ENCODE measurements around the gene RNF212B. TPM values are rescaled to one million over a fixed set of nuclear protein-coding genes. Genes with fewer than 3 reads are reported as not detected.

RNF212B gene
- total and polyA plus RNA-seq, 2 of the 13 experiments (the other 11 are each of a cell fraction or from before 2014, with no cell fraction given): 0.05 TPM; not detected in 1

DNA sequence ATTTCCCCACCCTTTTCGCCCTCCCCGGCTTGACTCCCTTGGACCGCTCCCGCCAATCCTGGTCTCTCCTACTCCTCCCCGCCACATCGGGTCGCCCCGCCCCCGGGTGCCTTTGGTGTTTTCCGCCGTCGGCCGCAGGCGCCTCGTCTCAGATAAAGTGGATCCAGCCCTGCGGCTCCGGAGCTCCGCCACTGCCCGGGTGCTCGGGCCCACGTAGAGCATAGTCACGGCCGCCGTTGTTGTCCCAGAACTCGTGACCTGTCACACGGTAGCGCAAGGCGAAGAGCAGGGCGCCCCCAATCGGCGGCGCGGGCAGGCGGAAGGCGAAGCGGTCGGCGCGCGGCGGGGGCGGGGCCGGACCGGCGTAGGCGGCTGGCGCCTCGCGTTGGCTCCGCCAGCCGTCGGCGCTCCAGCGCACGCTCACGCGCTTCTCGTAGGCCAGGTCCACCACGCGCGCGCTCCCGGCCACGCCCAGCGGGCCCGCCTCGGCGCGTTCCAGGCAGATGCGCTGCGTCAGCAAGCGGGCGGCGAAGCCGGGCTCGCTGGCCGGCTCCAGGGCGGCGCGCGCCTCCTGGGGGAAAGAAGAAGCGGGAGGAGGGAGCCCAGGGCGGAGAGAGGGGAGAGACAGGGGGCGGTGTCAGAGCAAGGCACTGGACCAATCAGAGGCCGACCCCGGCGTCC lies 63.7 kb downstream of the RNF212B start (continued):
- TF ChIP-seq ZNF503 (CRISPR knock-in tag; IDR thresholded peaks at IDR 0.05) (peak; percentile 82), HNRNPK (IDR thresholded peaks at IDR 0.05; ENCODE audit: low read depth, low read length, poor library complexity, severe bottlenecking) (peak; percentile 69), SP1 (IDR thresholded peaks at IDR 0.05) (no peak), SP1 (CRISPR knock-in tag; IDR thresholded peaks at IDR 0.05) (peak; percentile 92), IRF2 (CRISPR knock-in tag; IDR thresholded peaks at IDR 0.05) (peak; percentile 81), CBX2 (IDR thresholded peaks at IDR 0.05; ENCODE audit: low read depth, low read length) (no peak), CBX2 (CRISPR knock-in tag; IDR thresholded peaks at IDR 0.05; ENCODE audit: low read depth) (0 out of 2 replicates have a peak, but pooled peaks have one; percentile 30), ZBTB42 (CRISPR knock-in tag; IDR thresholded peaks at IDR 0.05) (no peak), ATF3 (CRISPR knock-in tag; IDR thresholded peaks at IDR 0.05) (no peak; the same call in none of the 2 replicates), PCBP1 (IDR thresholded peaks at IDR 0.05; ENCODE audit: borderline replicate concordance, low read depth, low read length) (0 out of 2 replicates have a peak, but pooled peaks have one; percentile 52), NFE2L1 (CRISPR knock-in tag; IDR thresholded peaks at IDR 0.05; ENCODE audit: borderline replicate concordance) (peak; percentile 84; the same call in 1 of the 2 replicates), ZBTB34 (CRISPR knock-in tag; IDR thresholded peaks at IDR 0.05) (peak; percentile 54), TCF12 (IDR thresholded peaks at IDR 0.05) (no peak), TCF12 (CRISPR knock-in tag; IDR thresholded peaks at IDR 0.05) (0 out of 2 replicates have a peak, but pooled peaks have one; percentile 17), DDIT3 (CRISPR knock-in tag; IDR thresholded peaks at IDR 0.05) (peak; percentile 89; the same call in 1 of the 2 replicates), THAP11 (CRISPR knock-in tag; IDR thresholded peaks at IDR 0.05) (peak; percentile 86), AGO1 (IDR thresholded peaks at IDR 0.05; ENCODE audit: low read depth, low read length, poor library complexity, severe bottlenecking) (peak; percentile 89), ZBTB7A (CRISPR knock-in tag; IDR thresholded peaks at IDR 0.05) (peak; percentile 55; the same call in 1 of the 2 replicates), BORCS8-MEF2B (CRISPR knock-in tag; IDR thresholded peaks at IDR 0.05) (peak; percentile 82), BHLHE40 (IDR thresholded peaks at IDR 0.05; ENCODE audit: low read length) (peak; percentile 87), CENPT (CRISPR knock-in tag; IDR thresholded peaks at IDR 0.05; ENCODE audit: low read depth) (peak; percentile 92), KAT2B (IDR thresholded peaks at IDR 0.05; ENCODE audit: borderline replicate concordance, low read depth, low read length) (0 out of 2 replicates have a peak, but pooled peaks have one; percentile 3), ZNF772 (CRISPR knock-in tag; IDR thresholded peaks at IDR 0.05) (no peak; the same call in 1 of the 2 replicates), ZBTB7B (CRISPR knock-in tag; IDR thresholded peaks at IDR 0.05) (peak; percentile 63; the same call in 1 of the 2 replicates)
- TF ChIP-seq, protein P1, sequence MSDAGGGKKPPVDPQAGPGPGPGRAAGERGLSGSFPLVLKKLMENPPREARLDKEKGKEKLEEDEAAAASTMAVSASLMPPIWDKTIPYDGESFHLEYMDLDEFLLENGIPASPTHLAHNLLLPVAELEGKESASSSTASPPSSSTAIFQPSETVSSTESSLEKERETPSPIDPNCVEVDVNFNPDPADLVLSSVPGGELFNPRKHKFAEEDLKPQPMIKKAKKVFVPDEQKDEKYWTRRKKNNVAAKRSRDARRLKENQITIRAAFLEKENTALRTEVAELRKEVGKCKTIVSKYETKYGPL (CRISPR knock-in tag; IDR thresholded peaks at IDR 0.05): peak; percentile 28
- TF ChIP-seq, protein P2, sequence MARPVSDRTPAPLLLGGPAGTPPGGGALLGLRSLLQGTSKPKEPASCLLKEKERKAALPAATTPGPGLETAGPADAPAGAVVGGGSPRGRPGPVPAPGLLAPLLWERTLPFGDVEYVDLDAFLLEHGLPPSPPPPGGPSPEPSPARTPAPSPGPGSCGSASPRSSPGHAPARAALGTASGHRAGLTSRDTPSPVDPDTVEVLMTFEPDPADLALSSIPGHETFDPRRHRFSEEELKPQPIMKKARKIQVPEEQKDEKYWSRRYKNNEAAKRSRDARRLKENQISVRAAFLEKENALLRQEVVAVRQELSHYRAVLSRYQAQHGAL (CRISPR knock-in tag; IDR thresholded peaks at IDR 0.05; ENCODE audit: not compliant biosample characterization): peak; percentile 88

All from HepG2 (cell line).